Stimulated activated CD4-positive, alpha-beta T cell treated with anti-CD3 and anti-CD28 coated beads, TNF-alpha, amount 100 ng/mL, for 48 hours (primary cell): Measurements from ENCODE around the gene SEC16B.

Experiments
- DNase-seq, 3 donors: peaks; one replicate each; pipeline ENCODE4 v3.0.0-alpha.2; 2020; ENCODE audit warnings: low read depth in 3 of 3

Gene SEC16B

GRCh38 chr1:177944016-177944949, 25.6 kb downstream of the SEC16B start:
- DNase-seq, result no peak

DNA sequence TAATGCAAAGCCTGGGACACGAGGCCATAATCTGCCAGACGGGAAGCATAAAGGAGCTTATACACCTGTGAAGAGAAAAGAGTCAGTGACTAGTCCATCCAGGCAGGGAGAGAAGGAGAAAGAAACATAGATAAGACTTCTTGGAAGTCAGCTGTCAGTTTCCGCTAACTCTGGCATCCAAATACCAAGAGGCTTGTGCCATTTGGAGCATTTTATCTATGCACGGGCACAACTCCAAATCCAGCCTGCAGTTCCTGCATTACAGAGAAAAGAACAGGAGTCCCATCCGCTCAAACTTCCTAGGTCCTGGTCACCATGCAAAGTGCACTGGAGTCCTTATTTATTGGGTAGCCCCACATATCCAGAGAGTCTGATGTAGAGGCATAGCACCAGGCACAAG, 27.9 kb downstream of the SEC16B start:
- no peak for DNase-seq

- DNase-seq, result no peak
Observed at GRCh38 chr1:177940682-177941081, 29.2 kb downstream of the SEC16B start.

GRCh38 chr1:177937931-177938330, 31.9 kb downstream of the SEC16B start:
- DNase-seq, result no peak

DNA sequence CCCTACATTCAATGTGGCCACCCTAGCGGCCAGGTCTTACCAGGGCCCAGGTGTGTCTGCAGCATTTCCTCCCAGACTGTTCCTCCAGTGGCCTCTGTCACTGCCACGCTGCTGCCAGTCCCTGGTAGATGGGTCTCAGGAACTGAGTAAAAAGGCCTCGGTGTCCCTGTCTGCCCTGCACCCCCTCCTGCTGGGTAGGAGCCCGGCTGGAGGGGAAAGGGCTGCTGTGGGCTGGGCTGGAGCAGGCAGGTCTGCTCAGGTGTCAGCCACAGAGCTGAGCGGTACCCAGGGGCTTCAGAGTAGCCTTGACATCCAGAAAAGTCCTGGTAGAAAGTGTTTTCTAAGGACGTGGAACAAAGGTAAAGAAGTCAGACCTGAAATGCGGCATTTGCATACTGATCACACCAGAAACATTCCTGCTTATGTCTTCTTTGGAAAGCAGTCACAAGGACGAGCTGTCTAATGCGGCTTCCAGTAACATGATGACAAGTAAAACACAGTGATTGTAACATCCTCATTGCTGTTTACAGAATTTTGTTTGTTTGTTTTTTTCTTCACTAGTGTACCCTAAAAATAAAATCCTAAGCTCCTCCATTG, 32.6 kb downstream of the SEC16B start:
- no peak for DNase-seq

- no peak for DNase-seq
Observed at GRCh38 chr1:177935638-177936415, 34.0 kb downstream of the SEC16B start.

DNA sequence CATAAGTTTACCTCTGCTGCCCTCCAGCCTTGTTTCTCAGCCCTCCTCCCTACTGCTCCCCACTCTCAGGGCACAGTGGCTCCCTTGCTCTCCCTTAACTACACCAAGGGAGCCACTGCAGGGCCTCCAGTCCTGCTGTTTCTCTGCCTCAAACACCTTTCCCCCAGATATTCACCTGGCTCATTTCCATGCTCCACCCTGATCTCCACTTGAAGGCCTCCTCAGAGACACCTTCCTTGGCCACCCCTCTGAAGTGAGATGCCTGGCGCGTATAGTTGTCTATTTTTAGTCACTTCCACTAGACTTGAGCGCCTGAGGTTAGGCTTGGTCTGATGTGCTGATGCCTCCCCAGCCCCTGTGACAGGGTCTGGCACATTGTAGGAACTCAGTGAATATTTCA, 34.9 kb downstream of the SEC16B start:
- no peak for DNase-seq

DNA sequence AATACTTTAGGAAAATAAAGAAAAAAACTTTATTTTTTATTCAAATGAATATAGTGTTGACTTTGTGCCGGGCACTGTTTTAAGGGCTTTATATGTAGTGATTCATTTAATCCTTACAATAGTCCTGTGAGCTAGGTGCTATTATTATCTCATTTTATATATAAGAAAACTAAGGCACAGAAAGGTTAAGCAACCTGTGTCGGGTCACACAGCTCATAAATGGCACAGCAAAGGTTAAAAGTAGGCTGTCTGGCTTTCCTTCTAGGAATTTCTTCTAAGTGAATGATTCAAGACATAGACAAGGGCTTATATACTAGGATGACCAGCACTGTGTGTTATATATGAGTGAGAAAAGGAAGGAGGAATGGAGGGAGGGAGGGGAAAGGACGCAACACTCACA, 35.4 kb downstream of the SEC16B start:
- no peak for DNase-seq

GRCh38 chr1:177933881-177934280, 36.0 kb downstream of the SEC16B start:
- DNase-seq, result no peak

DNA sequence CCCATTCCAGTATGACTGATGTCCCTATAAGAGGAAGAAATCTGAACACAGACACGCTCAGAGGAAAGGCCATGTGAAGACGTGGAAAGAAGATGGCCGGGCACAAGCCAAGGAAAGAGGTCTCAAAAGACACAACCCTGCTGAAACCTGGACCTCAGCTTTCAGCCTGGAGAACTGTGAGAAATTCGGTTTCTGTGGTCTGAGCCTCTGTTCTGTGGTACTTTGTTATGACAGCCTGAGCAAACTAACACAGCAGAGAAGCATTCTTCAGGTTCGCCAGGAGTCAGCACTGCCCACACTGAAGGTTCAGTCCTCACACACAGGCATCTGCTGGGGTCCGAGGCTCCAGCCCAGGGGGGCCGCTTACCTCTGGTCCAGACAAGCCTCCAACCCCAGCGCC, 37.7 kb downstream of the SEC16B start:
- no peak for DNase-seq

DNA sequence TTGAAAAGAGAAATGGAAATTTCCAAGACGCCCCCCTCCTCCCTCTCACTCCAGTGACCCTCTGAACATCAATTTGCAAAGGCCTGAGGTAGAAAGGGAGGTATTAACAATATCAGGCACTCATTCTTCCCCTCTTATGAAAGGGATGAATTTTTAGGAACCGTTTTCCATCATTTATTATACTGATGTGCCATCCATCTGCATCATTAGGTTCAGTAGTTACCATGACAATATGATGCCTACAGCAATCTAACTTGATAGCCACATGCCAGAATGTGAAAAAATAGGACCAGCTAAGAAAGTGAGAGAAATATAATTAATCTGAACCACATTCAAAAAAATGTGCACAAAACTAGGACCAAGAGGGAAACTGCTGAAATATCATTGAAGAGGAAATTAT, 40.9 kb downstream of the SEC16B start:
- DNase-seq, result no peak

- DNase-seq, result no peak
Observed at GRCh38 chr1:177928194-177928593, 41.7 kb downstream of the SEC16B start.

GRCh38 chr1:177927021-177927596, 42.7 kb downstream of the SEC16B start:
- no peak for DNase-seq

- DNase-seq, result no peak
Observed at GRCh38 chr1:177926201-177926600, 43.7 kb downstream of the SEC16B start.

DNA sequence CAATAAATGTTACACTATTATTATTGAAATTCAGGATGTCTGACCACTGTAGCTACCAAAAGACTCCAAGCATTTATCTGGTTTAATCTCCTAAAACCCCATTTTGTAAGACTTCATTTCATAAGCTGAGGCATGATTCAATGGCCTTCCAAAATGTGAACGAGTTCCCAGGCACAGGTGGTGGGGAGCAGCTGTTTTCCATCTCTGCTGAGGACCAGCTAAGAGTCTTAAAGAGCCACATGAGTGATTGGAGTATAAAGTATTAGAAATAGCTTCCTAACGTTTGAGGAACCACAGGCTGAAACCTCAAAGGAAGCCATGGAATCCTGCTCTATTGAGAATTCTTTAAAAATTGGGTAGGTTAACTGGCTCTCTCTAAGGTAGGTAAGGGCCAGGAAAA, 44.9 kb downstream of the SEC16B start:
- DNase-seq, result no peak

GRCh38 chr1:177923441-177923840, 46.4 kb downstream of the SEC16B start:
- no peak for DNase-seq

- no peak for DNase-seq
Observed at GRCh38 chr1:177922209-177922608, 47.6 kb downstream of the SEC16B start.

GRCh38 chr1:177921590-177921989, 48.3 kb downstream of the SEC16B start:
- no peak for DNase-seq

DNA sequence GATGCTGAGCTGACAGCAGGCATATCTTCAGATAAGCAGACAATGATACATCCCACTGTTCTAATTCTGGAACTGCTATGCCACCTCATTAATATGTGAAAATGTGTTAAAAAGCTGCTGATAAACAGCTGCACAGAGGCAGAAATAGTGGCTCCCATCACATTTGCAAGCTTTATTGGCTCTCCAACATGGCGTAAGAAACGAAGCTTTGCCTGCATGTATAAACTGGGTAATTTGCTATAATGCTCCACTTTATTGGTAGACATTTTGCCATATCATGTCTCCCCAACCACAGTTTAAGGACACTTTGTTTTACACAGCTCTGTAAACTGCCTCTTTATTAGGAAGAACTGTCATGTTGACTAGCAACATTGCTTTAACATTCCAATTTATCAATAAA, 49.8 kb downstream of the SEC16B start:
- no peak for DNase-seq

DNA sequence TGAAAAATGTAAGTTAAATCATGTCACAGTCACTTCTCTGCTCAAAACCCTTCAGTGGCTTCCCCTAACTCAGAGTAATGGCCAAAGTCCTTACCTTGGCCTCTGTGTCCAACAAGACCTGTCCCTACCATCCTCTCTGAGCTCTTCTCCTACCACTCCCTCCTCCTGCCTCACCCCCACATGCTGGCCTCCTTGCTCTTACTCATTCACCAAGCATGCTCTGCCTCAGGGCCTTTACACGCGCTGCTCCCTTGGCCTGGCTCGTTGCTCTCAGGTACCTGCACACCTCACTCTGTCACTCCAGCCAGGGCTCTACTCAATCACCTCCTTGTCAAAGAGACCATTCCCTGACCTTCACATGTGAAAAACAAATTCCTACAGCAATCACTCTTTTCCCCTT, 54.2 kb downstream of the SEC16B start:
- DNase-seq, result no peak

DNA sequence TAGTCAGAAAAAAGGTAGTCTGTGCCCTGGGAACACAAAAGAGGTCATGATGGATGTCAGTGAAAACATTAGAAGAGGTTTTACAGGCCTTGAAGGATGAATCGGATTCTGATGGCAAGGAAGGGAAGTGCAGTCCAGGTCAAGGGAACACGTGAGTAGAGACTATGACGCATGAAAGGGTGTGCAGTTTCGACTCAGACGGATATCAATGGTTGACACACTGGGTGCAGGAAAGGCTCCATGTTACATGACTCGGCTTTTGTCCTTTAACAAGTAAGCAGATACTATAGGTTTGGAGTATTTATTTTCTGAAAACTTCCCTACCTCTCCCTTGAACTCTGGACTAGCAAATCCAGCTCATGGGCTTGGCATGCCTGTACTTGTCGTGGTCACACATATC, 55.3 kb downstream of the SEC16B start:
- DNase-seq, result no peak
